Liver (tissue), 9 donors: Measurements from ENCODE around the gene TCERG1L. TPM values are rescaled to one million over a fixed set of nuclear protein-coding genes. Genes with fewer than 3 reads are reported as not detected.

ENCODE experiments used
- DNase-seq: peaks from one replicate; pipeline ENCODE4 v3.0.0-alpha.2; 2017; ENCODE audit warnings: low spot score
- H3K27ac ChIP-seq, 2 donors: one replicate each; pipeline ENCODE4 v1.7.0; 2013; ENCODE audit warnings: inconsistent platforms in 2 of 2, low read length in 2 of 2, control low read depth in 1 of 2, low read depth in 1 of 2, mild to moderate bottlenecking in 1 of 2
- H3K27me3 ChIP-seq, 4 donors: one replicate each; pipeline versions ENCODE4 v1.6.1 to v1.7.0; 2013; ENCODE audit warnings: low read length in 3 of 4, inconsistent platforms in 1 of 4, mild to moderate bottlenecking in 1 of 4, moderate library complexity in 1 of 4; ENCODE audit not compliant: control insufficient read depth in 4 of 4, insufficient read depth in 4 of 4
- H3K36me3 ChIP-seq, 4 donors: one replicate each; pipeline versions ENCODE4 v1.6.1 to v1.7.0; 2013; ENCODE audit warnings: low read length in 3 of 4, mild to moderate bottlenecking in 3 of 4, low read depth in 1 of 4, moderate library complexity in 1 of 4; ENCODE audit not compliant: control insufficient read depth in 4 of 4, insufficient read depth in 3 of 4
- H3K4me1 ChIP-seq, 4 donors: one replicate each; pipeline versions ENCODE4 v1.6.1 to v1.7.0; 2013; ENCODE audit warnings: low read length in 3 of 4, mild to moderate bottlenecking in 3 of 4, moderate library complexity in 1 of 4; ENCODE audit not compliant: control insufficient read depth in 4 of 4, insufficient read depth in 4 of 4
- H3K4me3 ChIP-seq, 3 donors: one replicate each; pipeline versions ENCODE4 v1.6.1 to v1.7.0; 2013; ENCODE audit warnings: low read length in 3 of 3, control low read depth in 1 of 3, low read depth in 1 of 3, mild to moderate bottlenecking in 1 of 3
- H3K9ac ChIP-seq, 2 donors: one replicate each; pipeline ENCODE4 v1.7.0; 2013; ENCODE audit warnings: low read length in 2 of 2, mild to moderate bottlenecking in 2 of 2, moderate library complexity in 2 of 2, control low read depth in 1 of 2, low read depth in 1 of 2
- H3K9me3 ChIP-seq, 4 donors: one replicate each; pipeline versions ENCODE4 v1.6.1 to v1.7.0; 2013; ENCODE audit warnings: low read length in 3 of 4; ENCODE audit not compliant: control insufficient read depth in 4 of 4
- FOXA2 ChIP-seq: IDR thresholded peaks from 2 replicates; pipeline ENCODE4 v1.6.1; 2016; ENCODE audit warnings: antibody characterized with exemption
- GABPA ChIP-seq, 2 donors: IDR thresholded peaks in 1 of 2; conservative IDR thresholded peaks in 1 of 2; 2 replicates each; pipeline ENCODE4 v1.6.1; 2016; ENCODE audit warnings: antibody characterized with exemption in 2 of 2, mild to moderate bottlenecking in 1 of 2, moderate library complexity in 1 of 2
- HNF4A ChIP-seq, 2 donors: conservative IDR thresholded peaks; 2 replicates each; pipeline ENCODE4 v1.6.1; 2016; ENCODE audit warnings: antibody characterized with exemption in 2 of 2, mild to moderate bottlenecking in 2 of 2
- HNF4G ChIP-seq: IDR thresholded peaks from 2 replicates; pipeline ENCODE4 v1.6.1; 2016; ENCODE audit warnings: antibody characterized with exemption
- JUND ChIP-seq, 2 donors: IDR thresholded peaks; 2 replicates each; pipeline ENCODE4 v1.6.1; 2016; ENCODE audit warnings: antibody characterized with exemption in 2 of 2
- NR2F2 ChIP-seq: IDR thresholded peaks from 2 replicates; pipeline ENCODE4 v1.6.1; 2016; ENCODE audit warnings: antibody characterized with exemption
- YY1 ChIP-seq: IDR thresholded peaks from 2 replicates; pipeline ENCODE4 v1.6.1; 2016; ENCODE audit warnings: antibody characterized with exemption, mild to moderate bottlenecking
- WGBS: extraction: QIAGEN DNeasy Blood & Tissue Kit; methylation state at CpG from one replicate; pipeline ENCODE4 v1.1.7; 2013; 5-methylcytosine and 5-hydroxymethylcytosine counted together
- polyA plus RNA-seq, 2 donors: library from polyadenylated mRNA; stranded (reverse) in 1 of 2; unstranded in 1 of 2; fragments of 200-250 nt in 1 of 2; fragments of >200 nt in 1 of 2; fragmentation: Nextera tagmentation in 1 of 2; extraction: Ambion mirVana in 1 of 2; gene quantifications; one replicate each; pipeline versions ENCODE4 v1.2.1 to v1.2.3, GENCODE V29; 2013 to 2015
- total RNA-seq, 2 donors: library from RNA; depleted of rRNA; stranded (reverse); fragments of >200 nt; gene quantifications; one replicate each; pipeline ENCODE4 v1.2.3, GENCODE V29; 2014
- TF ChIP-seq, protein P1 (sequence below): IDR thresholded peaks from 2 replicates; pipeline ENCODE4 v1.6.1; 2016; ENCODE audit warnings: antibody characterized with exemption
- TF ChIP-seq, protein P2 (sequence below): fragments of 150-350 bp; IDR thresholded peaks from 2 replicates; pipeline ENCODE4 v1.5.1; 2017; ENCODE audit warnings: improper control_type of control experiment, low read depth, low read length; ENCODE audit not compliant: missing input control
- TF ChIP-seq, protein P3 (sequence below): IDR thresholded peaks from 2 replicates; pipeline ENCODE4 v1.6.1; 2016; ENCODE audit warnings: antibody characterized with exemption, mild to moderate bottlenecking
- donor health status: healthy.
- donor health status: healthy.
- donor health status: healthy.
- donor health status: healthy.
- donor health status: healthy.

TCERG1L gene
- total and polyA plus RNA-seq, 4 donors, result not detected

DNA sequence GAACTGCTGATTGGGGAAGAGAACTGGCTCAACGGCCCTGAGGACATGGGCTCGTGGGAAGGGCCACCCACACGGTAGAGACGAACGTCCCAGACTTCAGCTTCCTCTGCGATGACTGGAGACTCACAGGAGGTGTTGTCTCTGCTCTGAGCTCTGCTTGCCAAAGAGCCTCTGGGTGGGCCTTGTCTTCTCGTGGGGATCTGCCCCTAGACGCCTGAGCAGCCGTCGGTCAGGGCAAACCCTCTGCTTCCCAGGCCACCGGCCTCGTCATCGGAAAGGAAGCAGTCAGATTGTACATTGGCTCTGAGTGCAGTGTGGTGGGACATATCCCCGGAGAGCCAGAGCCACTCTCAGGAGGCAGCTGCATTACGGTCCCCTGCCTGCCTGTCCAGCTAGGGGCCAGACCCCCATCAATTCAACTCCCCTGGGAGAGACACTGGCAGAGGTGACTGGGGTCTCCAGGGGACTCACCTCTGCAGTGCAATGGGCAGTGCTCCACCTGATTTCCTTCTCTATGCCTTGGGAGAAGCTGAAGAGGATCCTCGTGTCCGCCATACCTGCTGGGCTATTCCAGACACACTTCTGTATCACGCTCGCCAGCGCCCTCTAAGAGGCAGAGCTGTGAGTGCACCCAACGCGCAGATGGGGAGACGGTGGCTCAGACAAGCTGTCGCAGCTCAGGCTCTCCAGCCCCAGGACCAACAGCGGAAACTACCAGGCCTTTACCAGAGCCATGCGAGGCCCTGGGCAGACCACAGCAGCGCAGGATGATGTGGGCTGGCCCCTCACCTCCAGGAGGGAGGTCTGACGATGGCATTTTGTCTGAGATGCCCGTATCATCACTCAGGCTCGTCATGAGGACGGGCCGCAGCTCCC, 227.4 kb downstream of the TCERG1L start:
- no peaks in the 10 kb centered on the region for H3K9me3 ChIP-seq
- peaks cover 0 to 2% (median 0%) of the 10 kb centered on the region in 4 donors for H3K4me1 ChIP-seq
- no peaks in the 10 kb centered on the region for H3K27me3 ChIP-seq
- H3K9ac ChIP-seq, result no peak overlapping the region
- no peak overlapping the region for H3K4me3 ChIP-seq
- H3K27ac ChIP-seq, result no peak overlapping the region
- no peak for DNase-seq
- 63% methylated on average over 32 of the region's 32 CpGs for WGBS
- H3K36me3 ChIP-seq, result no peaks in the 10 kb centered on the region
- TF ChIP-seq HNF4G, result no peak
- no peak for TF ChIP-seq JUND (IDR thresholded peaks at IDR 0.05)
- TF ChIP-seq, protein P1, sequence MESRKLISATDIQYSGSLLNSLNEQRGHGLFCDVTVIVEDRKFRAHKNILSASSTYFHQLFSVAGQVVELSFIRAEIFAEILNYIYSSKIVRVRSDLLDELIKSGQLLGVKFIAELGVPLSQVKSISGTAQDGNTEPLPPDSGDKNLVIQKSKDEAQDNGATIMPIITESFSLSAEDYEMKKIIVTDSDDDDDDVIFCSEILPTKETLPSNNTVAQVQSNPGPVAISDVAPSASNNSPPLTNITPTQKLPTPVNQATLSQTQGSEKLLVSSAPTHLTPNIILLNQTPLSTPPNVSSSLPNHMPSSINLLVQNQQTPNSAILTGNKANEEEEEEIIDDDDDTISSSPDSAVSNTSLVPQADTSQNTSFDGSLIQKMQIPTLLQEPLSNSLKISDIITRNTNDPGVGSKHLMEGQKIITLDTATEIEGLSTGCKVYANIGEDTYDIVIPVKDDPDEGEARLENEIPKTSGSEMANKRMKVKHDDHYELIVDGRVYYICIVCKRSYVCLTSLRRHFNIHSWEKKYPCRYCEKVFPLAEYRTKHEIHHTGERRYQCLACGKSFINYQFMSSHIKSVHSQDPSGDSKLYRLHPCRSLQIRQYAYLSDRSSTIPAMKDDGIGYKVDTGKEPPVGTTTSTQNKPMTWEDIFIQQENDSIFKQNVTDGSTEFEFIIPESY, result no peak
- no peak for TF ChIP-seq YY1
- no peak for TF ChIP-seq GABPA (IDR thresholded peaks at IDR 0.05 in 1 of 2, conservative IDR thresholded peaks at IDR 0.05 in 1 of 2)

DNA sequence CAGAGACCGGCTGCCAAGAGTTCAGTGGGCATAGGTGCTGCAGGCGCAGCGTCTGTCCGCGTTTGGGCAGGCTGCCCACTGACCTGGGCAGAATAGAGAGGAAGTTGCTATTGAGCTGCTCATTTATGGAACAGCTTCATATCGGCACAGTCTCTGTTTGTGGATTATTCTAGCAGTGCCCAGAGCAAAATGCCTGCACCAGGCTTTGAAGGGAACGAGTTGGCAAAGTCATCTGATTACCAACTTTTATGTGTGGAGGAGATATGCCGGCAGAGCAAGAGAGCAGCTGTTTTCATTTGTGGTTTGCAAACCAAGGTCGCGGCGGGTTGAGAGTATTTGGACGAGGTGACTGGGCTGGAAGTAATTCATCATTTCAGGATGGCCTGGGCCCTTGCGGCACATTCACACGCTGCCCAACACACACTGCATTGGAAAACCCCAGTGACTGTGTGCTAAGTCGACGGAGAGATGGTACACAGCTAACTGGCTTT, 228.5 kb downstream of the TCERG1L start:
- no peak for DNase-seq
- no peak for TF ChIP-seq FOXA2
- TF ChIP-seq NR2F2, result no peak
- TF ChIP-seq, protein P2, sequence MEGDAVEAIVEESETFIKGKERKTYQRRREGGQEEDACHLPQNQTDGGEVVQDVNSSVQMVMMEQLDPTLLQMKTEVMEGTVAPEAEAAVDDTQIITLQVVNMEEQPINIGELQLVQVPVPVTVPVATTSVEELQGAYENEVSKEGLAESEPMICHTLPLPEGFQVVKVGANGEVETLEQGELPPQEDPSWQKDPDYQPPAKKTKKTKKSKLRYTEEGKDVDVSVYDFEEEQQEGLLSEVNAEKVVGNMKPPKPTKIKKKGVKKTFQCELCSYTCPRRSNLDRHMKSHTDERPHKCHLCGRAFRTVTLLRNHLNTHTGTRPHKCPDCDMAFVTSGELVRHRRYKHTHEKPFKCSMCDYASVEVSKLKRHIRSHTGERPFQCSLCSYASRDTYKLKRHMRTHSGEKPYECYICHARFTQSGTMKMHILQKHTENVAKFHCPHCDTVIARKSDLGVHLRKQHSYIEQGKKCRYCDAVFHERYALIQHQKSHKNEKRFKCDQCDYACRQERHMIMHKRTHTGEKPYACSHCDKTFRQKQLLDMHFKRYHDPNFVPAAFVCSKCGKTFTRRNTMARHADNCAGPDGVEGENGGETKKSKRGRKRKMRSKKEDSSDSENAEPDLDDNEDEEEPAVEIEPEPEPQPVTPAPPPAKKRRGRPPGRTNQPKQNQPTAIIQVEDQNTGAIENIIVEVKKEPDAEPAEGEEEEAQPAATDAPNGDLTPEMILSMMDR, result no peak
- TF ChIP-seq, protein P3, sequence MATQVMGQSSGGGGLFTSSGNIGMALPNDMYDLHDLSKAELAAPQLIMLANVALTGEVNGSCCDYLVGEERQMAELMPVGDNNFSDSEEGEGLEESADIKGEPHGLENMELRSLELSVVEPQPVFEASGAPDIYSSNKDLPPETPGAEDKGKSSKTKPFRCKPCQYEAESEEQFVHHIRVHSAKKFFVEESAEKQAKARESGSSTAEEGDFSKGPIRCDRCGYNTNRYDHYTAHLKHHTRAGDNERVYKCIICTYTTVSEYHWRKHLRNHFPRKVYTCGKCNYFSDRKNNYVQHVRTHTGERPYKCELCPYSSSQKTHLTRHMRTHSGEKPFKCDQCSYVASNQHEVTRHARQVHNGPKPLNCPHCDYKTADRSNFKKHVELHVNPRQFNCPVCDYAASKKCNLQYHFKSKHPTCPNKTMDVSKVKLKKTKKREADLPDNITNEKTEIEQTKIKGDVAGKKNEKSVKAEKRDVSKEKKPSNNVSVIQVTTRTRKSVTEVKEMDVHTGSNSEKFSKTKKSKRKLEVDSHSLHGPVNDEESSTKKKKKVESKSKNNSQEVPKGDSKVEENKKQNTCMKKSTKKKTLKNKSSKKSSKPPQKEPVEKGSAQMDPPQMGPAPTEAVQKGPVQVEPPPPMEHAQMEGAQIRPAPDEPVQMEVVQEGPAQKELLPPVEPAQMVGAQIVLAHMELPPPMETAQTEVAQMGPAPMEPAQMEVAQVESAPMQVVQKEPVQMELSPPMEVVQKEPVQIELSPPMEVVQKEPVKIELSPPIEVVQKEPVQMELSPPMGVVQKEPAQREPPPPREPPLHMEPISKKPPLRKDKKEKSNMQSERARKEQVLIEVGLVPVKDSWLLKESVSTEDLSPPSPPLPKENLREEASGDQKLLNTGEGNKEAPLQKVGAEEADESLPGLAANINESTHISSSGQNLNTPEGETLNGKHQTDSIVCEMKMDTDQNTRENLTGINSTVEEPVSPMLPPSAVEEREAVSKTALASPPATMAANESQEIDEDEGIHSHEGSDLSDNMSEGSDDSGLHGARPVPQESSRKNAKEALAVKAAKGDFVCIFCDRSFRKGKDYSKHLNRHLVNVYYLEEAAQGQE, result no peak
- no peak for TF ChIP-seq HNF4A (conservative IDR thresholded peaks at IDR 0.05)
- no peak for TF ChIP-seq JUND (IDR thresholded peaks at IDR 0.05)

More for the DNA sequence above, 228.5 kb downstream of the TCERG1L start:
- WGBS, result 61% methylated on average over 16 of the region's 16 CpGs
- Histone ChIP-seq H3K27ac (no peak overlapping the region), H3K9ac (no peak overlapping the region), H3K4me3 (no peak overlapping the region), H3K27me3 (no peaks in the 10 kb centered on the region), H3K36me3 (no peaks in the 10 kb centered on the region), H3K9me3 (no peaks in the 10 kb centered on the region), H3K4me1 (peaks cover 0 to 2% (median 0%) of the 10 kb centered on the region in 4 donors)
